ENCODE results near the gene PSMA8.
"Not testable (repeated sequence)": the region's sequence is repeated elsewhere in the genome, so short reads cannot be mapped to it uniquely, and the experiment has no call there.

Gene PSMA8

DNA sequence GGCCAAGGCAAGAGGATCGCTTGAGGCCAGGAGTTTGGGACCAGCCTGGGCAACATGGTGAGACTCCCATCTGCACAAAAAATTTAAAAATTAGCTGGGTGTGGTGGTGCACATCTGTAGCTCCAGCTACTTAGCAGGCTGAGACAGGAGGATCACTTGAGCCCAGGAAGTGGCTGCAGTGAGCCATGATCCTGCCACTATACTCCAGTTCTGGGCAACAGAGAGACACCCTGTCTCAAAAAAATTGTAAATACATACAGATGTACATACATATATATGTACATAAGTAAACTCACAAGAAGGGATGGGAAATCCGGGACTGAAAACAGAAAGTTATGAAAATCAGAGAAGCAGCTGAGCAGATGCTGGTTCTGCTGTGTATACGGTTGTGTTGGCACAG is 62.9 kb downstream of the PSMA8 start:
- FAIRE-seq (no peak), DNase-seq (ENCODE audit: insufficient read length, low spot score) (no peak)
- no peak for TF ChIP-seq POLR2A (IDR thresholded peaks at IDR 0.05; ENCODE audit: low read depth, low read length)

- DNase-seq (ENCODE audit: insufficient read length, low spot score); FAIRE-seq: not testable (repeated sequence)
These were observed 68.3 kb downstream of the PSMA8 start for GRCh38 chr18:26202001-26202400.

- FAIRE-seq (no peak), DNase-seq (ENCODE audit: insufficient read length, low spot score) (no peak)
- no peak for TF ChIP-seq POLR2A (IDR thresholded peaks at IDR 0.05; ENCODE audit: low read depth, low read length)
These were observed 71.6 kb downstream of the PSMA8 start for GRCh38 chr18:26205318-26205717.

- TF ChIP-seq POLR2A (IDR thresholded peaks at IDR 0.05; ENCODE audit: low read depth, low read length), result no peak
- no peak for DNase-seq (ENCODE audit: insufficient read length, low spot score)
- no peak for FAIRE-seq
These were observed 72.8 kb downstream of the PSMA8 start for GRCh38 chr18:26206488-26206887.

- FAIRE-seq (no peak), DNase-seq (ENCODE audit: insufficient read length, low spot score) (no peak)
- no peak for TF ChIP-seq POLR2A (IDR thresholded peaks at IDR 0.05; ENCODE audit: low read depth, low read length)
These were observed 74.3 kb downstream of the PSMA8 start for GRCh38 chr18:26207937-26208336.

DNA sequence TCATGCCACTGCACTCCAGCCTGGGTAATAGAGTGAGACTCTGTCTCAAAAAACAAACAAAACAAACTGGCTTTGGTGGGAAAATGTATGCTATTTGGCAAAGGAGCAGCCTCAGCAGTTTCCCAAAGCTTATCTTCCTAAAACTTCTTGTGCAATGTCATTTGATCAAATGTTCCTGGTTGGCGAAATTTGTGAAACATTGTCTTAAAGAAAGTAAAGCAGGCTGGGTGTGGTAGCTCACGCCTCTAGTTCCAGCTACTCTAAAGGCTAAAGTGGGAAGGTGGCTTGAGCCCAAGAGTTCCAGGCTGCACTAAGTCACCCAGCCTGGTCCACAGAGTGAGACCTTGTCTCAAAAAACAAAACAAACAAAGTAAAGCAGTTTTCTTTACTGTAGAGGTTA is 75.3 kb downstream of the PSMA8 start:
- FAIRE-seq, result no peak
- TF ChIP-seq POLR2A (IDR thresholded peaks at IDR 0.05; ENCODE audit: low read depth, low read length), result no peak
- DNase-seq (ENCODE audit: insufficient read length, low spot score), result no peak

GRCh38 chr18:26210147-26210546 is 76.5 kb downstream of the PSMA8 start:
- no peak for DNase-seq (ENCODE audit: insufficient read length, low spot score)
- FAIRE-seq, result no peak
- TF ChIP-seq POLR2A (IDR thresholded peaks at IDR 0.05; ENCODE audit: low read depth, low read length), result no peak

- no peak for TF ChIP-seq POLR2A (IDR thresholded peaks at IDR 0.05; ENCODE audit: low read depth, low read length)
- DNase-seq (ENCODE audit: insufficient read length, low spot score) (no peak), FAIRE-seq (no peak)
These were observed 81.7 kb downstream of the PSMA8 start for GRCh38 chr18:26215247-26215970.

DNA sequence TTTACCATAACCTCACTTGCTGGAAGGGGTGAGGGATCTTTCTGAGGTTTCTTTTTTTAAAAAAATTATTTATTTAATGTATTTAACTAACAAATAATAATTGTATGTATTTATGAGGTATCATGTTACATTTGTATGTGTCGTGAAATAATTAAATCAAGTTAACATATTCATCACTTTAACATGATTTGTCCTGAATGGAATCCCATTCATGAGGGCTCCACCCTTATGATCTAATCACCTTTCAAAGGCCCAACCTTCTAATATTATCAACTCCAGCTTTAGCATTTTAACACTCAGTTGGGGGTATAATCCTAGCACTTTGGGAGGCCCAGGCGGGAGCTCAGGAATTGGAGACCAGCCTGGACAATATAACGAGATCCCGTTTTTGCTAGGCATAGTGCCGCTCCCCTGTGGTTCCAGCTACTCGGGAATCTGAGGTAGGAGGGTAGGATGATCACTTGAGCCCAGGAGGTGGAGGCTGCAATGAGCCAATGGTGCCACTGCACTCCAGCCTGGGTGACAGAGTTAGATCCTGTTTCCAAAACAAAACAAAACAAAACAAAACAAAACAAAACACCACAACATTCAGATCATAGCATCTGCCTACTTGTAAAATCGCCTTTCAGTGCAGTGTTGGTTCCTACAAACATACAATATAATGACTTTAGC is 91.5 kb downstream of the PSMA8 start:
- DNase-seq (ENCODE audit: insufficient read length, low spot score), result no peak
- TF ChIP-seq POLR2A (IDR thresholded peaks at IDR 0.05; ENCODE audit: low read depth, low read length), result no peak
- FAIRE-seq, result no peak

GRCh38 chr18:26225915-26226228 is 92.2 kb downstream of the PSMA8 start:
- FAIRE-seq, result no peak
- DNase-seq (ENCODE audit: insufficient read length, low spot score), result no peak
- no peak for TF ChIP-seq POLR2A (IDR thresholded peaks at IDR 0.05; ENCODE audit: low read depth, low read length)

GRCh38 chr18:26226229-26227050 is 92.8 kb downstream of the PSMA8 start, which contains the start of gene TAF4B:
Gene TAF4B, plus strand, starts transcription at chr18:26226445. Its CDS starts 489 bp downstream, at chr18:26226934.
- peak; percentile 74 for DNase-seq (ENCODE audit: insufficient read length, low spot score)
- FAIRE-seq, result peak; percentile 82
- no peak for TF ChIP-seq POLR2A (IDR thresholded peaks at IDR 0.05; ENCODE audit: low read depth, low read length)

DNA sequence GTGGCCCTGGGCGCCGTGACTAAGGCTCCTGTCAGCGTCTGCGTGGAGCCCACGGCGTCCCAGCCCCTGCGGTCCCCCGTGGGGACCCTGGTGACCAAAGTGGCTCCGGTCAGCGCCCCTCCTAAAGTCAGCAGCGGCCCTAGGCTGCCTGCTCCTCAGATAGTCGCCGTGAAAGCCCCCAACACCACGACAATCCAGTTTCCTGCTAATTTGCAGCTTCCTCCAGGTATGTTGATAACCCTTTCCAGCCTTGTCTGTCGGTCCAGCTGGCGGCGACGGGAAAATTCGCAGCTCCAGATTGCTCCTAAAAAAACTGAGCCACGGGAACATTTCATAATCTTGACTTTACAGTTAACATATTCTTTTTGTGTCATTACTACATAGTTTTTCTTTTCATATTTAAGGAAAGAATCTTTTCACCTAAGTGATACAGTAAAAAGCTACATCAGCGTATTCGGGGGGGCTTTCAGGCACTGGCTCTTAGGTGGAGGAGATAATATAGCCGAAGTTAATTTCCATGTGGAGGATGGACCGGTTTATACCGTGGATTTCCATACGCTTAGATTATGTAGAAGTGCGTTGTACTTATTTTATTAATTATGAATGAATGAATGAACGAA is 93.5 kb downstream of the PSMA8 start:
- TF ChIP-seq POLR2A (IDR thresholded peaks at IDR 0.05; ENCODE audit: low read depth, low read length), result no peak
- DNase-seq (ENCODE audit: insufficient read length, low spot score) (no peak), FAIRE-seq (no peak)

GRCh38 chr18:26228562-26229260 is 95.0 kb downstream of the PSMA8 start:
- FAIRE-seq (no peak), DNase-seq (ENCODE audit: insufficient read length, low spot score) (no peak)
- TF ChIP-seq POLR2A (IDR thresholded peaks at IDR 0.05; ENCODE audit: low read depth, low read length), result no peak

Measured in H54 (cell line).